ACHN (cell line): ENCODE data around the gene ACVRL1.
A peak's percentile ranks its signal among the peaks of the same experiment; 100 is the strongest.
"Not testable (repeated sequence)": the region's sequence is repeated elsewhere in the genome, so short reads cannot be mapped to it uniquely, and the experiment has no call there.

Source experiments
- DNase-seq: peaks from one replicate; pipeline ENCODE4 v3.0.0-alpha.2; 2015
- in situ Hi-C: cut with HindIII; loops from 2 replicates; pipeline ENCODE4 v1.10.0; 2017; ENCODE audit warnings: low sequenced_read_pairs, low pct_ligation_motif_present, low pct_unique_long_range_greater_than_20kb

ACVRL1 gene

GRCh38 chr12:51872689-51872981 is 34.7 kb upstream of the ACVRL1 start:
- DNase-seq: no peak
- in situ Hi-C loops: no loop called here

DNA sequence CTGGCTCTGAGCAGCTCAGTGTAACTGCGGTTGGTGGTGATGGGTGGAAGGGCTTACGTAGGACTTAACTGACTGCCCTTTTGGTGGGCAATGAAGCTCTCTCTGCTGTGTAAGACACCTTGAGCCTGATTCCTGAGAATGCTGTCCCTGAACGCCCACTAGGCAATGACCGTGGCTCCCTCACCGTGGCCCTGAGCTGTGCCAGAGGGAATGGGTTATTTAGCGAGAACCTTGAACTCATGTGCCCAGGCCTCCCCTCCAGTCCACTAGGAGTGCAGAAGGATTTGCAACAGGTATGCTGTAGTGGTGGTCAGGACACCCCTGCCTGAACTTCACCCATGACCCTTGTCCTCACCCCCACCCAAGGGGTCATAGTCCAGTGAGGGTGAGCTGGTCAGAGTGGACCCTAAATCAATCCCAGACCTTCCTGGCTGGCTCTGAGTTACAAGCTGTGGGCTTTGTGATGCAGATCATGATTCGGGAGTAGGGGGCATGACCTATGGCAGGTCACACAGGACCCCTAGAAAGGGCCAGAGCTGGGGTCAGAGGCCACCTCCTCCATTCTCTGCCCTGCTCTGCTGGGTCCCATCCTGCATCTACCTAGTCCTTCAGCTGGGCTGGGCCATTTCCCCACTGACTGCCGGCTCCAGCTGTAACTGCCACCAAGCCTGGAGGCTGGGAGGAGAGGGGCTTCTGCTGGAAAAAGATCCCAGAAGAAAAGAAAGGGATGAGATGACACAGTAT is 33.9 kb upstream of the ACVRL1 start:
- no peak for DNase-seq

DNA sequence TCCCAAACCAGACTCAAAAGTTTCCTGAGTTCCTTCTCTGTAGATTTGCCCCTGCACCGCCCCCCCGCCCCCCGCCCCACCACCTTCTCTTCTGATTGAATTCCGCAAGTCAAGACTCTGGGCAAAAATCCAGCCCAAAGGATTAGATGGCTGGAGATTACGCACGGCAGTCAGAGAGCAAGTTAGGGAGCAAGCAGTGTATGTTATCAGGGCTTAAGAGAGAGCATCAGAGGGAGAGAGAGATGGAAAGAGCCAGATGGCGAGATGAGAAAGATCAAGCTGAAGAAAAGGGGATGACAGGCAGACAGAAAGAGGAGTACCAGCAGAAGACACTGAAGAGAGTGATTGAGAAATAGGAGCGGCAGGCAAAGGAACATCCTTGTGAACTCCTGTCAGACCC is 33.3 kb upstream of the ACVRL1 start:
- in situ Hi-C loops: no loop called here
- DNase-seq: no peak

More for the DNA sequence above, 33.9 kb upstream of the ACVRL1 start:
- in situ Hi-C loops: no loop called here

DNA sequence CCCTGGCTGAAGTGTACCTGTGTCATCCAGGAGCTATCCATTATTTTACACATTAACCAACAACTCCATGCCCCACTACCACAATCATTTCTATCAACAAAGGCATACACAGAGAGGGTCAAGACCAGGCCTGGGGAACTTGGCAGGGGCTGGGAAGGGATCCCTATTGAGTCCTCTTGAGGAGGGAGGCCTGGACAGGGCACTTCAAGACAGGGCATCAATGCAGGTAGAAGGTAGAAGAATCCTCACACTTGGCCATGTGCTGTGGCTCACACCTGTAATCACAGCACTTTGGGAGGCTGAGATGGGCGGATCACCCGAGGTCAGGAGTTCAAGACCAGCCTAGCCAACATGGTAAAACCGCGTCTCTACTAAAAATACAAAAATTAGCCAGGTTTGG is 32.8 kb upstream of the ACVRL1 start:
- no peak for DNase-seq

GRCh38 chr12:51879102-51879501 is 28.2 kb upstream of the ACVRL1 start:
- in situ Hi-C loops: no loop called here
- DNase-seq: no peak

More for the DNA sequence above, 32.8 kb upstream of the ACVRL1 start:
- in situ Hi-C loops: no loop called here

- in situ Hi-C loops: no loop called here
- no peak for DNase-seq
Measured at GRCh38 chr12:51883295-51883694, 24.0 kb upstream of the ACVRL1 start.

DNA sequence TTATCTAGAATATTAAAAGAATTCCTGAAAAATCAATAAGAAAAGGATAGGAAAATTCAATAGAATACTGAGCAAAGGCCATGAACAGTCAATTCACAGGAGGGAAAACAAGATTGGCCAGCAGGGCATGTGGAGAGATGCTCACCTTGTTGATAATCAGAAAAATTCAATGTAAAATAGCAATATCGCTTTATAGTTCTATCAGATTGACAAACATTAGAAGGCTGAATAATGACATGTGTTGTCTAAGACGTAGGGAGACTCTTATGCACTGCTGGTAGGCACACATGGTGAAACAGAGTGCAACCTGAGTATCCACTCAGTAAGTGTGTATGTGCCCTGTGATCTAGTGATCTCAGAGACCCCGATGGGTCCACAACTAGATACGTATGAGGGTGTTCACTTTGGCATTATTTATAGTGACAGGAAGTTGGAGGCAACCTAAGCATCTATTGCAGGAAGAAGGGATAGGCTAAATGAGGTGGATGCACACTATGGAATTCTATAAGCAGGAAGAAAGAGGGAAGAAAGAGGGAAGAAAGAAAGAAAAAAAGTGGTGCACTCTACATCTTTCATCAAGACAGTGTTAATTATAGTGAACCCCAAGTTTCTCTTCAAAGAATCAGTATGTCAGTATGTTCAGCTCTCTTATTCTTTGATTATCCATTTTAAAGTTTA is 23.2 kb upstream of the ACVRL1 start:
- in situ Hi-C loops: no loop called here
- DNase-seq: no peak

DNA sequence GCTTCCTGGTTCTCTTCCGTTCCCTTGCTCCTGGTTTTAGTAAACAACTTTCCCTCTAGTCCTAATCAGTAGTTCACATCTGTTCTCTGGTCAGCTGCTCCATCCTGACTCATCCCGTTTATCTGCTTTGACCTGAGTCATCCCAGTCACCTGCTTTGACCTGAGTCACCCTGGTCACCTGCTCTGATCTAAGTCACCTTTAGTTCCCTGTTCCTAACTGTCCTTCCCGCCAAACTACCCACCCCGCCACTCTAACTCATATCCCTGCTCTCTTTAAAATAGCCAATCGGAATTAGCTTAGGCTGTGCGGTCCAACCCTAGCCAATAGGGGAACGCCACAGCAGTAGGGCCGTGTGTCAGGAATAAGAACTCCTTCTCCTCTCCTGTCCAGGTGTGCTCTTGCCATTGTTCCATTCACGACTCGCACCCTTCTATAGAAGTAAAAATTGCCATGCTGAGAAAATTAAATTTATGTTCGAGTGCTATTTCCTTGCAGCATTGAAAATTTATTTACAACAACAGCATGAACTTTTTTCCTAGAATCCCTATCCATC is 22.6 kb upstream of the ACVRL1 start:
- DNase-seq: no peak
- in situ Hi-C loops: no loop called here

DNA sequence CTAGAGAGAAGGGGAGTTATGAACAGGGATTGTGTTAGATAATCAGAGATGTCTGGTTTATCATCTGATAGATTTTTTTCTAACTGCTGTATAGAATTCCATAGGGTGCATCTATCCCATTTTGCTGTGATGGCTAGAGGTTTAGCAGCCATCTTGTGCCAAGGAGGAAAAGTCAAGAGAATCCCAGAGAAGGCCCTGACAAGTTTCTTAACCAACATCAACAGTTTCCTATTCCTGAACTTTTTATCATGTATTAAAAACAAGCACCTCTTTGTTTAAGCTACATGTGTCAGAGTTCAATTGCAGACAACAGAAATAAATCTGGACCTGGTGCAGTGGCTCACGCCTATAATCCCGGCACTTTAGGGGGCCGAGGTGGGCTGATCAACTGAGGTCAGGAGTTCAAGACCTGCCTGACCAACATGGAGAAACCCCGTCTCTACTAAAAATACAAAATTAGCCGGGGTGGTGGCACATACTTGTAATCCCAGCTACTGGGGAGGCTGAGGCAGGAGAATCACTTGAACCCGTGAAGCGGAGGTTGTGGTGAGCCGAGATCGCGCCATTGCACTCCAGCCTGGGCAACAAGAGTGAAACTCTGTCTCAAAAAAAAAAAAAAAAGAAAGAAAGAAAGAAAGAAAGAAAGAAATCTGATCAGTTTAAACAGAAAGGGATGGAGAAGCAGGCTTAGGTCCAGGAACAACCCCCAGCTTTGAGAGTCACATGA is 21.8 kb upstream of the ACVRL1 start:
- DNase-seq, in situ Hi-C loops: not testable (repeated sequence)

GRCh38 chr12:51886021-51886710 is 21.1 kb upstream of the ACVRL1 start:
- in situ Hi-C loops: no loop called here
- peak; percentile 48 for DNase-seq

GRCh38 chr12:51887476-51888315 is 19.6 kb upstream of the ACVRL1 start, which contains the start of gene ANKRD33:
TSS of gene ANKRD33 (plus strand) at chr12:51888103. CDS start at chr12:51888187, 84 bp downstream.
- in situ Hi-C loops: no loop called here

DNA sequence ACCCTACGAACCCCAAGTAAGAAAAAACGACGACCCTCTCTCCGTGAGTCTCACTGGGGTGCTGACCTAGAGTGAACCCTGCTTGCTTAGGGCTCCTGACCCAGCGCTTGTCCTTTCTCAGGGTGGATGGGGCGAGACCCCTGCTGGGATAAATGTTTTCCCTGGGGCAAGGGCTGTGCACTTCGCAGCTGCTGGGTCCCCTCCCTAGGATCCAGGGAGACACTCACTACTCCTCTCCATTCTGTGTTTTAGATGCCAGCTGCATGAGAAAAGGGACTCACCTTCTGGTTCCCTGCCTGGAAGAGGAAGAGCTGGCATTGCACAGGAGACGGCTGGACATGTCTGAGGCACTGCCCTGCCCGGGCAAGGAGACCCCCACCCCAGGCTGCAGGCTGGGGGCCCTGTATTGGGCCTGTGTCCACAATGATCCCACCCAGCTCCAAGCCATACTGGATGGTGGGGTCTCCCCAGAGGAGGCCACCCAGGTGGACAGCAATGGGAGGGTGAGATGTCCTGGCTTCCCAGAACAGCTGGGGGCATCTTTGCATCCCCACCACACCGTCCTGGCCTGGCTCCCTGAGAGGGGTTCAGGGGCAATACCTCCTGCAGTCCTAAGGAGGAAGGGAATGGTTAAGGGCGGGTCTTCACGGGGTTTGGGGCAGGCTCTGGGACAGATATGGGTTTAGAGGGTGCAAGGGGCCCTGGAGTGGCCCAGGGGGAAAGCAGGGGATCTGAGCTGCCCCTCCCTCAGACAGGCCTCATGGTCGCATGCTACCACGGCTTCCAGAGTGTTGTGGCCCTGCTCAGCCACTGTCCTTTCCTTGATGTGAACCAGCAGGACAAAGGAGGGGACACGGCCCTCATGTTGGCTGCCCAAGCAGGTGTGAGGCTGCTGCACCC is 18.7 kb upstream of the ACVRL1 start:
- no peak for DNase-seq
- in situ Hi-C loops: no loop called here

More at GRCh38 chr12:51887476-51888315, 19.6 kb upstream of the ACVRL1 start, which contains the start of gene ANKRD33:
- no peak for DNase-seq

DNA sequence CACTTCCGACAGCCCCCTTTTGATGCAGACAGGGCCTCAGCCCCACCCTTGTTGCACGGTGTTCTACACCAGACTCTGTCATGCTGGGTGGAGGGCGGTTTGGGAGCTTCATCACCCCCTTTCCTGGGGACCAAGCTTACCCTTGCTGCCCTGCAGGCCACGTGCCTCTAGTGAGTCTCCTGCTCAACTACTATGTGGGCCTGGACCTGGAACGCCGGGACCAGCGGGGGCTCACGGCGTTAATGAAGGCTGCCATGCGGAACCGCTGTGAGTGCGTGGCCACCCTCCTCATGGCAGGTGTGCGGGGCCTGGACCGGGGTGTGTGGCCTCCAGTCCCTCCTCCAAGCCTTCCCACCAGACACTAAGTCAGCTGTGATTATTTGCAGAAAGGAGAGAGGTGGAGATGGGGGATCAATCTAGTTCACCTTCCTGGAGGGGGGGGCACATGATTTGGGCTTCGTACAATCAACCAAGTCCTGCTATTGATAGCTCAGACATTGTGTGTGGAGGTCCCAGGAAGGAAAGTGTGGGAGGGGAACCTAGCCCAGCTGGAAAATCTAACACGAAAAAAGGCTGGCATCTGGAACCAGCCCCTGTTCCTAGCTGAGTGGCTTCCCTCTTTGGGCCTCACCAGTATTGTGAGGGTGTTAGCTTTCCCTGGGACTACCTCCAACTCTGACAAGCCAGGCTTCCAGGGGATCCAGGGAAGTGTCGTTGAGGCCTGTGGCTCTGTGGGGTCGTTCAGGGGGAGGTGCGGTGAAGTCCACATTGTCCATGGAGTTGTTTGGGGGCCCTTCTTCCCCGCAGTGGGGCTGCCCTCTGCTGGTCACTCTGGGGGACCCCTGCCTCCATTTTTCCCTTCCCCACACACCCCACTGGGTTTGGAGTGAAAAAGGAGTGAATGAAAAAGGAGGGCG is 17.8 kb upstream of the ACVRL1 start:
- in situ Hi-C loops: no loop called here
- no peak for DNase-seq

DNA sequence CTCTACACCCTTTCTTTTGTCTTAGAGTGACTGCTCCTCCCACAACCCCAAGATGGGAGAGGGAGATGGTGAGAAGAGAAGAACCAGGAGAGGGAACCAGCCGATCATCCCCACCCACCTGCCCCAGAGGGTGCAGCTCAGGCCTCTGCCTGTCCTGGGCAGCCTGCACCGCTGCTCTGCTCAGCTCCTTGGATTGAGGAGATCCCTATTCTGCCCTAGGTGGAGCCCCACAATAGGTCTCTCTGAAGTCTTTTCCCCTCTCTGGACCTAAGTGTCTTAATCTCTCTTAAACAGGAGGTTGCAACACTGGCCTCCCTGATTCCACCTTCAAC is 17.2 kb upstream of the ACVRL1 start:
- in situ Hi-C loops: no loop called here
- DNase-seq: no peak

GRCh38 chr12:51890511-51891171 is 16.7 kb upstream of the ACVRL1 start:
- in situ Hi-C loops: no loop called here
- DNase-seq: no peak

DNA sequence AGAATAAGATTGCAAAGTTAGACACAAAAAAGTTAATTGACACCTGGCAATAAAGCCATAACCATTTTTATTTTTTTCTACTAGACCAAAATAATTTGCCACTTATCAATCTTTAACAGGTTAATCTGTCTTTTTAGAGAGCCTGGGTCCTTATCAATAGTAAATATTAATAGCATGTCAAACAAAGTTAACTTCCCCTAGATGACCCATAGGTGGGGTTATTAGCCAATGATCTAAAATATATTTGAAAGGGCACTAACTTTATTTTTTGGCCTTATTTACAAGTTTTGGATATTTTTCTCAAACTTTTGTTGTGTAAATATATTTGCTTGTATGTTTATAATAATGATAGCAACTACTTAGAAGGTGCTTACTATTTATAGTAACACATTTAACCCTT is 15.5 kb upstream of the ACVRL1 start:
- in situ Hi-C loops: no loop called here
- DNase-seq: peak; percentile 37
